Left renal pelvis (tissue), 4 donors: ENCODE results near the gene DPP7. TPM values are rescaled to one million over a fixed set of nuclear protein-coding genes. Genes with fewer than 3 reads are reported as not detected.

Experiments
- DNase-seq, 4 donors: peaks; one replicate each; pipeline ENCODE4 v3.0.0-alpha.2; 2013; ENCODE audit warnings: low read depth in 4 of 4, low spot score in 3 of 4
- polyA plus RNA-seq, 4 donors: library from polyadenylated mRNA; unstranded; fragments of 120-200 nt; gene quantifications; one replicate each; pipeline ENCODE4 v1.2.1, GENCODE V29; 2013; ENCODE audit not compliant: insufficient read length in 4 of 4

The DPP7 gene
- polyA plus RNA-seq, 4 donors, result 11.1 to 34.8 (median 17.9) TPM

DNA sequence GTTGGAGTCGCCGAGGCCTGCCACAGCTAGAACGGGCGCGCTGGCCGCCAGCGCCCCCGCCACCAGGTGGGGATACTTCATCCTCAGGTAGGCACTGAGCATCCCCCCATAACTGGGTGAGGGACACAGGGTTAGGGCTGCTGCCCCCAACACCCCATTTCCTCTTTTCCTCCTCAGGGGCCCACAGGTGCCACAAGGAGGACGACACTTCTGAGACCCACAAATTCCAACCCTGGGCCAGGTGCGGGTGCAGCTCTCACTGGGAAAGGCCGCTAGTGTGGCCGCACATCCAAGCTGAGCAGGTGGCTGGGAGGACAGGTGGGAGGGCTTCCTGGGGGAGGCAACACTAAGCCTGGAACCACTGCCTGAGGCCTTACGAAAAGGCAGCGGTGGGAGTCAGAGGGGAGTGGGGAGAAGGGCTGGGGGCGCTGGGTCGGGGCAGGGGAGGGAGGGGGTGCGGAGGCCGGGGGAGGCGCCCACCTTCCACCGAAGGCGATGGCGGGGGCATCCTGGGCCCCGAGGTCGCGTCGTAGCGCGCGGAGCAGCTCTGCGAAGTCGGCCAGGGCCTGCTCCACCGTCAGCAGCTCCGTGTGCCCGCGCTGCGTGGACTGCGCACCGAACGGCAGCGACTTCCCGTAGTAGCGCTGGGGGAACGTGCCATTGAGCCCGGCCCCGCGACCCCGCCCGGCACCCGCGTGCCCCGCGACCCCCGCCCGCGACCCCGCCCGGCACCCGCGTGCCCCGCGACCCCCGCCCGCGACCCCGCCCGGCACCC, 961 bp downstream of the DPP7 start:
- DNase-seq, result no peak

DNA sequence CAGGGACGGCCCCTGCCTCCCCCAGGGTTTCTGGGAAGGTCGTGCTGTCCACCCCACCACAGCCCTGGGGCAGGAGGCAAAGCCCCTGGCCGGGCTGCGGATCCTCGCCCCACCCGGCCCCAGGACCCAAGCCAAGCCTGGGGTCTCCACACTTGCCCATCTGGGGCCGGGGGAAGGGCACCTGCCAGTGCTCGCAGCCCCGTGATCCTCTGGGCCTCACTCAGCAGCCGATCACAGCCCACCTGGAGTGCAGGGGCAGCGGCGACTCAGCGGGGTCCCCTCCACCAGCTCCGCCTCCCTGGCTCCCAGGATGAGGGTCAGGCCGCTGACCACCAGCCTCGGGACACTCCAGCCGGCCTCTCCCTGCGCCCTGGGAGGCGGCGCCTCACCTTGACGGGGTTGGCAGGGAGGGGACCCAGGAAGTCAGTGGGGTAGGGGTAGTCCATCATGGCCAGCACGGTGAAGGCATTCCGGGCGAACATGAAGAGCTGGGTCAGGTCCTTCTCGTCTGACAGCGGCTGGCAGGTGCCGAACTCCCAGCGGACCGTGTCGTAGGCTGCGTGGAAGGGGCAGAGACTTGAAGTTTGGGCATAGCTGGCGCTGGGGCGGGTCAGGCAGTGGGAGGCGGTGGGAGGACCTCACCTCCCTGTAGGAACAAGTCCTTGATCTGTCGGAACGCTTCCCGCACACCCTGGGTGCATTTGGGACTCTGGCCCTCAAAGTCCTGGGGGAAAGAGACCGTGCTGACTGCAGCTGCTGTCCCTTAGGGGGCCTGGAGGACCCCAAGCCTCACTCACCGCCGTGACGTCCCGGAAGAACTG, 1.8 kb downstream of the DPP7 start:
- DNase-seq, result no peak

DNA sequence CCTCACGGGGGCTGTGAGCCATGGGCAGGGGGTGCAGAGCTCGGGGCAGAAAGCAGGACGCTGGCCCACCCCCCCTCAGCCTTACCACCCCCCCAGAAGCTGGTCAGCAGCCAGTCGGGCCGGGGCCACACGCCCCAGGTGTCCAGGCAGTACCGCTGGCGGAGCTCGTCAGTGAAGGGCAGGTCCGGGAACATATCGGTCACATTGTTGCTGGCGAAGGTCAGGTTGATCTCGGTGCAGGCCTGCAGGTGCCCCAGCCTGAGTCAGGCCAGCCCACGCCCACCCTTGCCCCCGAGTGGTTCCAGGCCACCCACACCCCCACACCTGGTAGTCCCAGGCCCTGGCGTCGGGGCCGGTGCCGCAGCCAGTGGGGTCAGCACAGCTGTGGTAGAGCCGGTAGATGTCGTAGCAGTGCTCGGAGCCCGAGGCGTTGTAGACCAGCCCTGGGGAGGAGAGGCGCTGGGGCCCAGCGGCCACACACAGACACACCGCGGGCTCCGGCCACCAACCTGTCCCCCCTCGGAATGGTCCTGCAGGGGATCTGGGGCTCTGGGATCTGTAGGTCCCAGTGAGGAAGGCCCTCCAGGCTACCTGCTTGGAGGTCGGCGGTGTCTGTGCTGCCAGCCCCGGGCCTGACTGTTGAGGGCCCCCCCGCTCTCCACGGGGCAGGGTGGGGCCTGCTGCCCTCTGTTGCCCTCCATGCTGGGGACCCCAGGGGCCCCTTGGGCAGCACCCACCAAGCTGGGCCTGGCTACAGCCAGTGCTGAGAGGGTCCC, 2.6 kb downstream of the DPP7 start:
- DNase-seq, result no peak

DNA sequence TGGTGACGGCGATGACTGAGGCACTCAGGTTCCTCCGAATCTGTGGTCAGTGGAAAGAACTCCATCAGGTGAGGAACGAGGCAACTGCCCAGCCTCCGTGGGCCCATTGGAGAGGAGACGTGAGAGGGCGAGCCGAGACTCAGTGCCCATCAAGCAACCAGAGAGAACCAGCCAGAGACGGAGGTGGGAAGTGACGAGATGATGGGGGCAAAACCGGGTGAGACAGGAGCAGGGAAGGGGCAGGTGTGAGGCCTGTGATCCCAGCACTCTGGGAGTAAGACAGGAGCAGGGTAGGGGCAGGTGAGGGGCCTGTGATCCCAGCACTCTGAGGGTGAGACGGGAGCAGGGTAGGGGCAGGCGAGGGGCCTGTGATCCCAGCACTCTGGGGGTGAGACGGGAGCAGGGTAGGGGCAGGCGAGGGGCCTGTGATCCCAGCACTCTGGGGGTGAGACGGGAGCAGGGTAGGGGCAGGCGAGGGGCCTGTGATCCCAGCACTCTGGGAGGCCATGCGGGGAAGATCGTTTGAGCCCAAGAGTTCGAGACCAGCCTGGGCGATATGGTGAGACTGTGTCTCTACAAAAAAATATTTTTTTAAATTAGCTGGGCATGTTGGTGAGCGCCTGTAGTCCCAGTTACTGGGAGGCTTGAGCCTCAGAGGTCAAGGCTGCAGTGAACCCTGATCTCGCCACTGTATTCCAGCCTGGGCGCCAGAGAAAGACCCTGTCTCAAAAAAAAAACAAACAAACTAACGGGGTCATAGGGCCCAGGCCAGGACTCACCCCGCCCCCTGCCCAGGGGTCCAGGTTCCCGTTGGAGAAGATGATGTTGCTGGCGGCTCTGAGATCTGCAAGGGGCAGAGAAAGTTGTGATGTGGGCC, 3.4 kb downstream of the DPP7 start:
- no peak for DNase-seq

DNA sequence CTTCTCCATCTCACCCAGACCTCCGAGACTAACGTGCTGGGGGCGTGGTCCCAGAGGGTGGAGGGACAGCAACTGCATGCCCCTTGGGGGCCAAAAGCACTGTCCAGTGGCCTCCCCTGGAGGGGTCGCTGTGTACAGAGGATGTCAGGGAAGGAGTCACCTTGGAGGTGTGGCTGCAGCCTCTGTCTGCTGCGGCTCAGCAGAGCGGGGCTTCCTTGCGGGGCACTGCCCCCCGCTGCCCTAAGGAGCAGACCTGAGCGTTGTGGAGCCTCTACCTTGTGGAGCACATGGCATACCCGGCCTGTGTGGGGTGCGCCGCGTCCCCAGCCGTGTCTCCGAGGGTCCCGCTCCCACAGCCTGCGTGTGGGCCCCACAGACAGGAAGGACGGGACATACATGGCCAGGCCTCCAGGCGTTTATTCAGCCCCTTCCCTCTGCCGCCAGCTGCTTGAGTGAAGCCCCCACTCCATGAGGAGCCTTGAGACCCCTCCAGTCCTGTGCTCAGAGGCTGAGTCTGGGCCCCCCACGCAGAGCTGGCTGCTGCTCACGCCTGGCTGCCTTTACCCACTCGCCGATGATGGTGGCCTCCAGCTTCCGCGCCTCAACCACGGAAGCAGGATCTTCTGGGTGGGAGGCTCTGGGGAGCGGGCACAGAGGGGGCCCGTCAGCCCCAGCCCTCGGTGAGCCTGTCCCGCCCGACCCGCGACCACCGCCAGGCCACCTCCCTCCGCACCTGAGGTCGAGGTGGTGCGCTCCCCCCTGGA, 4.2 kb downstream of the DPP7 start:
- no peak for DNase-seq

DNA sequence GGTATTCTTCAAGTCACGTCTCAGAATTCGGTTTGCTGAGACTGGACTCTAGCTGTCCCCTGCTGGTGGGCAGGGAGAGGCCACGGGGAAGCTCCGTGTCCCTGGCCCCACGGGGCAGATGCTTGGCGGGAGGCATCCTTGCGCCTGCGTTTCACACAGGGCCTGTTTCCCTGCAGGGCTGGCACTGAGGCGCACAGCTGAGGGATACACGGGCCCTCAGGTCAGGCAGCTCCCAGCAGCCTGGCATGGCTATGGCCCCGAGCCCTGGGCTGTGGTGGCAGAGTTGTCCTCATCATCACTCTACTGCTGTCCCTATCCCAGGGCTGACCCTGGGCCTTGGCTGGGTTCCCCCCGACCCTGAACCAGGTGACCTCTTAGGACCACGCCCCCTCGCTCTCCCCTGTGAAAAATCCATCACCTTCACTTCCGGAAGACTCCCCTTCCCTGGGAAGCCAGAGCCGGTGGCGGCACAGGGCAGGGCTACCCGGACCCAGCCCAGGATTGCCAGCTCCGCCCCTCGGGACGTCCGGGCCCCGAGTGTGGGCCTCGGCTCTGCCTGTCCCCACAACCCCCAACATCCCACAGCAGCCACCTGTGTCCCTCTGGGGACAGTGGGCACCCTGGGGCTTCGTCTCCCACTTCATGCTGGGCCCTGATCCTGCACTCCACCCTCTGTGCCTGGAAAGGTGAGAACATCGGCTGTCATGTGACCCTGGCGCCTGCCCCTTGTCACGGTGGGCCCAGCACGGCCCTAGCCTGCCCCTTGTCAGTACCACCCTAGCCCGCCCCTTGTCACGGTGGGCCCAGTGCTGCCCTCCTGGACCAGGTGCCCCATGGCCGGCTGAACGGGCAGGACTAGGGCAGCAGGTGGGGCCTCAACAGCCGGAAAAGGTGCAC, 5.0 kb downstream of the DPP7 start:
- DNase-seq, result no peak

DNA sequence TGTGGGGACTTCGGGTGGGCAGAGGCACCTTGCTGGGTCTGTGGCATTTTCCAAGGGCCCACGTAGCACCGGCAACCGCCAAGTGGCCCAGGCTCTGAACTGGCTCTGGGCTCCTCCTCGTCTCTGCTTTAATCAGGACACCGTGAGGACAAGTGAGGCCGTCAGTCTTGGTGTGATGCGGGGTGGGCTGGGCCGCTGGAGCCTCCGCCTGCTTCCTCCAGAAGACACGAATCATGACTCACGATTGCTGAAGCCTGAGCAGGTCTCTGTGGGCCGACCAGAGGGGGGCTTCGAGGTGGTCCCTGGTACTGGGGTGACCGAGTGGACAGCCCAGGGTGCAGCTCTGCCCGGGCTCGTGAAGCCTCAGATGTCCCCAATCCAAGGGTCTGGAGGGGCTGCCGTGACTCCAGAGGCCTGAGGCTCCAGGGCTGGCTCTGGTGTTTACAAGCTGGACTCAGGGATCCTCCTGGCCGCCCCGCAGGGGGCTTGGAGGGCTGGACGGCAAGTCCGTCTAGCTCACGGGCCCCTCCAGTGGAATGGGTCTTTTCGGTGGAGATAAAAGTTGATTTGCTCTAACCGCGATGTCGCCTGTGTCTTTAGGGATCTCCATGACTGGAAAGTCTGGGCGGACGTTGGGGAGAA, 5.8 kb downstream of the DPP7 start:
- DNase-seq, result no peak

DNA sequence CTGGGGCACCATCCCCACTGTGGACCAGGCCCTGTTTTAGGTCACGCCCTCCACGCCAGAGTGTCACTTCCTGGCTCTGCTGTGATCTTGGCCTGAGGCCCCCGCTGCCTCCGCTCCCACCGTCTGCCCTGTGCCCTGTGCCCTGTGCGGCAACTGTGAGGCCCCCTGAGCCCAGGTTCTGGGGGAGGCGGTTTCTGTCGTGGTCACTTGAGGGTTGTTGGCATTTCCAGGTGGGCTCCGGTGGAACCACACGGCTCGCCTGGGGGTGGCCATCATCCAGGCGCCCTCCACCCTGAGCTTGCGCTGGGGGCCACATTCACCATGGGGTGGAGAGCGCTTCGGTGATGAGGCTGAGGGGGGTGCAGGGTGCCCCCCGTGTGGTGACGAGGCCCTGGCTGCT, 6.6 kb downstream of the DPP7 start:
- DNase-seq, result no peak

DNA sequence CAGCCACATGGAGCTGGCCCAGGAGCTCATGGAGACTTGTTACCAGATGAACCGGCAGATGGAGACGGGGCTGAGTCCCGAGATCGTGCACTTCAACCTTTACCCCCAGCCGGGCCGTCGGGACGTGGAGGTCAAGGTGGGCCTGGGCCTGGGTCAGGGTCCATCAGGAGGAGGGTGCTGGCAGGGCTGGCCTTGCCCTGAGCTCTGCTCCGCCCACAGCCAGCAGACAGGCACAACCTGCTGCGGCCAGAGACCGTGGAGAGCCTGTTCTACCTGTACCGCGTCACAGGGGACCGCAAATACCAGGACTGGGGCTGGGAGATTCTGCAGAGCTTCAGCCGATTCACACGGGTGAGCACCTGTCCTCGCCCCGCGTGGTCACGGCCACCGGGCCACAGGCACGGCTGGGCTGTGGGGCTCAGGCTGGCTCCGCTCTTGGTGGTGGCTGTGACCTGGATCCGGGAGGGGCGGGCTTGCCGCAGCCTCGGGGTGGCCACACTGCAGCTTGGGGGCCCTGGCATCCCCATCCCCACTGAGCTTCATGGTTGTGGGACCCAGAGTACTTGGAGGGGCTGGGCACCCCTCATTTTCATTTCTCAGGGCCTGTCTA, 7.1 kb downstream of the DPP7 start:
- DNase-seq, result no peak

DNA sequence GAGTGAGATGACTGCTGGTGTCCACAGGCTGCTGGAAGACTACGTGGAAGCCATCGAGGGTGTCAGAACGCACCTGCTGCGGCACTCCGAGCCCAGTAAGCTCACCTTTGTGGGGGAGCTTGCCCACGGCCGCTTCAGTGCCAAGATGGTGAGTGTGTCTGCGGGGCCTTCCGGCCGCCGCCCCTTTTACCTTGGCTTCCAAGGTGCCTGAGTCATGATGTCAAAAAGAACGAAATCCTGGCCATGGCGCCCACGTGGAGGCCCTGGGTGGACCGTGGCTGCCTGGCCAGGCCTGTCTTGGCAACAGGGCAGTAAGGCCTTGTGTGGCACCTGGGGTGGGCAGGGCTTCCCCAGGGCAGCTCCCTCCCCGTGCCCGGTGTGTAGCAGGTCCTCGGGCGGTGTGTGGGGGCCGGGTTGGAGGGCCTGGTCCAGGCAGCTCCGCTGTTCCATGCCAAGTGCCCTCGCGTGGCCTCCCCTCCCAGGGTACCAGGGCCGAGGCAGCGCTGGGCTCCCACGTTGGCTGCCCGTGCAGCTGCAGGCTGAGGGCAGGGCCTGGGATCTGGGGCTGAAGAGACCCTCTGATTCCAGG, 7.8 kb downstream of the DPP7 start:
- no peak for DNase-seq

DNA sequence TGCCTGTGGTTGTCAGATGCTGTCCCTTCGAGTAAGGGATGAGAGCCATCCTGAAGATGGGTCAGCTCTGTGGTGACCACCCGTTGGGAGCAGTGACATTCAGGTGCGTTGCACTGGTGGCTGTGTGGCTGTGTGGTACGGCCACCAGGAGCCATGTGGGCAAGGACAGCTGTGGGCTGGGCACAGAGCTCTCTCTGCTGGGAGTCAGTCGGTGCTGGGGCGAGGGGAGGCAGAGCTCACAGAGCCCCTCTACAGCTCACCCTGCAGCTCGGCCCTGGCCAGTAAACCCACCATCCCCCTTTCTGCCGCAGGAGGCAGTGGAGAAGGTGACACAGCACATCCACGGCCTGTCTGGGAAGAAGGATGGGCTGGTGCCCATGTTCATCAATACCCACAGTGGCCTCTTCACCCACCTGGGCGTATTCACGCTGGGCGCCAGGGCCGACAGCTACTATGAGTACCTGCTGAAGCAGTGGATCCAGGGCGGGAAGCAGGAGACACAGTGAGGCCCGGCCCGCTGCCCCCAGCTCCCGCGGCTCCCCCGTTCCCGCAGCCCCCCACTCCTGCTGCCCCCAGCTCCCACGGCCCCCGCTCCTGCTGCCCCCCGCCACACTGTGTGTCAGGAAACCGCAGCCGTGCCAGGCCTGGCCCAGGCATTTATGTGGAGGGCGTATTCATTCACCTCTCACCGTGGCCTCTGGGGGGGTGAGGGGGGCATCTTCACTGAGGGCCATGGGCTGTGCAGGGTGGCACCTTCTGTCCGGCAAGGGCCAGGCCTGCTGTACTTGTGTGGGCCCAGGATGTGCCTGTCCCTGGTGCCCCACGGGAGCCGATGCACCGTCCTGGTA, 8.5 kb downstream of the DPP7 start:
- no peak for DNase-seq

DNA sequence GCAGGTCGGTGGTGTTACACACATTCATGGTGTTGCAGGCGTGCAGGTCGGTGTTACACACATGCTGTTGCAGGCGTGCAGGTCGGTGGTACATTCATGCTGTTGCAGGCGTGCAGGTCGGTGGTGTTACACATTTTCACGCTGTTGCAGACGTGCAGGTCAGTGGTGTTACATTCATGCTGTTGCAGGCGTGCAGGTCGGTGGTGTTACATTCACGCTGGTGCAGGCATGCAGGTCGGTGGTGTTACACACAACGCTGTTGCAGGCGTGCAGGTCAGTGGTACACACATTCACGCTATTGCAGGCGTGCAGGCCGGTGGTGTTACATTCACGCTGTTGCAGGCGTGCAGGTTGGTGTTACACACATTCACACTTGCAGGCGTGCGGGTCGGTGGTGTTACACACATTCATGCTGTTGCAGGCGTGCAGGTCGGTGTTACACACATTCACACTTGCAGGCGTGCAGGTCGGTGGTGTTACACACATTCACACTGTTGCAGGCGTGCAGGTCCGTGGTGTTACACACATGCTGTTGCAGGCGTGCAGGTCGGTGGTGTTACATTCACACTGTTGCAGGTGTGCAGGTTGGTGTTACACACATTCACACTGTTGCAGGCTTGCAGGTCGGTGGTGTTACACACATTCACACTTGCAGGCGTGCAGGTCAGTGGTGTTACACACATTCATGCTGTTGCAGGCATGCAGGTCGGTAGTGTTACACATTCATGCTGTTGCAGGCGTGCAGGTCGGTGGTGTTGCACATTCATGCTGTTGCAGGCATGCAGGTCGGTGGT, 11.1 kb downstream of the DPP7 start:
- no peak for DNase-seq

DNA sequence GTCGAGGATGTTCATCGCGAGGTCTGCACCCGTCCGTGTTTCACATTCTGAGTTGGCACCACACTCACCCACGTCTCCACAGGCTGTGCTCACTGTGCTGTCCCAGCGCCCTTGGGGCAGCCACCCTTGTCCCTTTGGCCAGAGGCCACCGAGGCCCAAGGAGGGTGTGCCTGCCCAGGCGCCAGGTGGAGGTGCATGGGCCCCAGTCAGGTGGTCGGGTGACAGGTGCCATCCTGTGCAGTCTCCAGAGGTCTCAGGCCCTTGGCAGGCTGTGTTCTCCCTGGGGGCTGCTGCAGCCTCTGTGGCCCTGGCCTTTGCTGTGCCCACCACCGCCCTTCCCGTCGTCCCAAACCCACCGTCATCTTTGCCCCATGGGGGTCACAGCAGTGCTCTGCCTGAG, 15.3 kb downstream of the DPP7 start:
- DNase-seq, result no peak

DNA sequence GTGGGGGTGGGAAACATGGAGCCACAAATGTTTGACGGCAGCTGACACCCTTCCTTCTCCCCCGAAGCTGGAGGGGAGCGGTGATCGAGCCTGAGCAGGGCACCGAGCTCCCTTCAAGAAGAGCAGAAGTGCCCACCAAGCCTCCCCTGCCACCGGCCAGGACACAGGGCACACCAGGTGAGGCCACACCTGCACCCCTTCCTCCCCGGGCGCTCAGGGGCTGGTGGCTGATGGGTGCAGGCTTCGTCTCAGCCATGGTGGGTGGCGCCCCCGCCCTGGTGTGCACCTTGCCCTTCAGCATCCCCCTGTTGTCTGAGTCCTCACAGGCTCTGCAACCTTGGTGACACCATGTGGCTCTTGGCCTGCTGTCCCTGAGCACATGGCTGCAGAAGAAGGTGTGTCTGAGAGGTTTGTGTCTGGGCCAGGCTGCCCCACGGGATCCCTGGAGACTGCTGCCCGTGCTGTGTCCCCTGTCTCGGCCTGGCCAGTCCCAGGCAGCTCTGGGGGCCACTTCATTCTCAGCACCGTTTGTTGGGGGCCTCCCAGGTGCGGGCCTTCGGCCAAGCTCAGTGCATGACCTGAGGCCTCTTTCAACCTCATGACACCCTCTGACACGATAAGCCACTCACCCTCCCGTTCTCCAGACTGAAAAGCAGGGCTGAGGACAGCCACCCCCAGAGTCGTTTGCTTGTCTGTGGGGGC, 16.6 kb downstream of the DPP7 start:
- no peak for DNase-seq
